Esophagus muscularis mucosa (tissue), 4 donors: Measurements from ENCODE around the gene LRRC3C.

Experiments used
- EP300 ChIP-seq: sonication (generic); formaldehyde crosslinking; IDR thresholded peaks from one replicate; pipeline ENCODE4 v1.6.1; 2017; ENCODE audit warnings: antibody characterized with exemption
- POLR2A ChIP-seq: fragments of 450-650 bp; IDR thresholded peaks from one replicate; pipeline ENCODE4 v1.6.1; 2017; ENCODE audit warnings: antibody characterized with exemption, moderate library complexity, mild to moderate bottlenecking, low read depth
- TF ChIP-seq, protein P1 (sequence below), 3 experiments: fragments of 200-600 bp in 2 of 3; fragments of 450-650 bp in 1 of 3; sonication (generic) in 2 of 3; IDR thresholded peaks; one replicate each; pipeline ENCODE4 v1.5.1; 2017 to 2019; ENCODE audit warnings: antibody characterized with exemption in 3 of 3, mild to moderate bottlenecking in 2 of 3, moderate library complexity in 1 of 3

GRCh38 chr17:39979893-39980350 lies 52.4 kb downstream of the LRRC3C start:
- TF ChIP-seq, protein P1, sequence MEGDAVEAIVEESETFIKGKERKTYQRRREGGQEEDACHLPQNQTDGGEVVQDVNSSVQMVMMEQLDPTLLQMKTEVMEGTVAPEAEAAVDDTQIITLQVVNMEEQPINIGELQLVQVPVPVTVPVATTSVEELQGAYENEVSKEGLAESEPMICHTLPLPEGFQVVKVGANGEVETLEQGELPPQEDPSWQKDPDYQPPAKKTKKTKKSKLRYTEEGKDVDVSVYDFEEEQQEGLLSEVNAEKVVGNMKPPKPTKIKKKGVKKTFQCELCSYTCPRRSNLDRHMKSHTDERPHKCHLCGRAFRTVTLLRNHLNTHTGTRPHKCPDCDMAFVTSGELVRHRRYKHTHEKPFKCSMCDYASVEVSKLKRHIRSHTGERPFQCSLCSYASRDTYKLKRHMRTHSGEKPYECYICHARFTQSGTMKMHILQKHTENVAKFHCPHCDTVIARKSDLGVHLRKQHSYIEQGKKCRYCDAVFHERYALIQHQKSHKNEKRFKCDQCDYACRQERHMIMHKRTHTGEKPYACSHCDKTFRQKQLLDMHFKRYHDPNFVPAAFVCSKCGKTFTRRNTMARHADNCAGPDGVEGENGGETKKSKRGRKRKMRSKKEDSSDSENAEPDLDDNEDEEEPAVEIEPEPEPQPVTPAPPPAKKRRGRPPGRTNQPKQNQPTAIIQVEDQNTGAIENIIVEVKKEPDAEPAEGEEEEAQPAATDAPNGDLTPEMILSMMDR (IDR thresholded peaks at IDR 0.05): no peak
- TF ChIP-seq POLR2A: no peak
- TF ChIP-seq EP300: no peak
